Liver (tissue), 9 donors: ENCODE results near the gene GPD2. TPM values are rescaled to one million over a fixed set of nuclear protein-coding genes. Genes with fewer than 3 reads are reported as not detected.

Experiments used
- DNase-seq: peaks from one replicate; pipeline ENCODE4 v3.0.0-alpha.2; 2017; ENCODE audit warnings: low spot score
- H3K27ac ChIP-seq, 2 donors: one replicate each; pipeline ENCODE4 v1.7.0; 2013; ENCODE audit warnings: inconsistent platforms in 2 of 2, low read length in 2 of 2, control low read depth in 1 of 2, low read depth in 1 of 2, mild to moderate bottlenecking in 1 of 2
- H3K27me3 ChIP-seq, 4 donors: one replicate each; pipeline versions ENCODE4 v1.6.1 to v1.7.0; 2013; ENCODE audit warnings: low read length in 3 of 4, inconsistent platforms in 1 of 4, mild to moderate bottlenecking in 1 of 4, moderate library complexity in 1 of 4; ENCODE audit not compliant: control insufficient read depth in 4 of 4, insufficient read depth in 4 of 4
- H3K36me3 ChIP-seq, 4 donors: one replicate each; pipeline versions ENCODE4 v1.6.1 to v1.7.0; 2013; ENCODE audit warnings: low read length in 3 of 4, mild to moderate bottlenecking in 3 of 4, low read depth in 1 of 4, moderate library complexity in 1 of 4; ENCODE audit not compliant: control insufficient read depth in 4 of 4, insufficient read depth in 3 of 4
- H3K4me1 ChIP-seq, 4 donors: one replicate each; pipeline versions ENCODE4 v1.6.1 to v1.7.0; 2013; ENCODE audit warnings: low read length in 3 of 4, mild to moderate bottlenecking in 3 of 4, moderate library complexity in 1 of 4; ENCODE audit not compliant: control insufficient read depth in 4 of 4, insufficient read depth in 4 of 4
- H3K4me3 ChIP-seq, 3 donors: one replicate each; pipeline versions ENCODE4 v1.6.1 to v1.7.0; 2013; ENCODE audit warnings: low read length in 3 of 3, control low read depth in 1 of 3, low read depth in 1 of 3, mild to moderate bottlenecking in 1 of 3
- H3K9ac ChIP-seq, 2 donors: one replicate each; pipeline ENCODE4 v1.7.0; 2013; ENCODE audit warnings: low read length in 2 of 2, mild to moderate bottlenecking in 2 of 2, moderate library complexity in 2 of 2, control low read depth in 1 of 2, low read depth in 1 of 2
- H3K9me3 ChIP-seq, 4 donors: one replicate each; pipeline versions ENCODE4 v1.6.1 to v1.7.0; 2013; ENCODE audit warnings: low read length in 3 of 4; ENCODE audit not compliant: control insufficient read depth in 4 of 4
- FOXA1 ChIP-seq: IDR thresholded peaks from 2 replicates; pipeline ENCODE4 v1.6.1; 2016; ENCODE audit warnings: antibody characterized with exemption
- FOXA2 ChIP-seq: IDR thresholded peaks from 2 replicates; pipeline ENCODE4 v1.6.1; 2016; ENCODE audit warnings: antibody characterized with exemption
- HNF4A ChIP-seq, 2 donors: conservative IDR thresholded peaks; 2 replicates each; pipeline ENCODE4 v1.6.1; 2016; ENCODE audit warnings: antibody characterized with exemption in 2 of 2, mild to moderate bottlenecking in 2 of 2
- HNF4G ChIP-seq: IDR thresholded peaks from 2 replicates; pipeline ENCODE4 v1.6.1; 2016; ENCODE audit warnings: antibody characterized with exemption
- JUND ChIP-seq, 2 donors: IDR thresholded peaks; 2 replicates each; pipeline ENCODE4 v1.6.1; 2016; ENCODE audit warnings: antibody characterized with exemption in 2 of 2
- NR2F2 ChIP-seq: IDR thresholded peaks from 2 replicates; pipeline ENCODE4 v1.6.1; 2016; ENCODE audit warnings: antibody characterized with exemption
- RAD21 ChIP-seq, 2 donors: IDR thresholded peaks; 2 replicates each; pipeline ENCODE4 v1.6.1; 2016; ENCODE audit warnings: antibody characterized with exemption in 2 of 2, mild to moderate bottlenecking in 2 of 2
- RXRA ChIP-seq, 2 donors: IDR thresholded peaks; 2 replicates each; pipeline ENCODE4 v1.6.1; 2017 to 2018; ENCODE audit warnings: antibody characterized with exemption in 2 of 2, mild to moderate bottlenecking in 1 of 2
- SP1 ChIP-seq: IDR thresholded peaks from 2 replicates; pipeline ENCODE4 v1.6.1; 2018; ENCODE audit warnings: antibody characterized with exemption, mild to moderate bottlenecking
- TAF1 ChIP-seq: conservative IDR thresholded peaks from 2 replicates; pipeline ENCODE4 v1.6.1; 2016; ENCODE audit warnings: antibody characterized with exemption, mild to moderate bottlenecking
- YY1 ChIP-seq: IDR thresholded peaks from 2 replicates; pipeline ENCODE4 v1.6.1; 2016; ENCODE audit warnings: antibody characterized with exemption, mild to moderate bottlenecking
- WGBS: extraction: QIAGEN DNeasy Blood & Tissue Kit; methylation state at CpG from one replicate; pipeline ENCODE4 v1.1.7; 2013; 5-methylcytosine and 5-hydroxymethylcytosine counted together
- polyA plus RNA-seq, 2 donors: library from polyadenylated mRNA; stranded (reverse) in 1 of 2; unstranded in 1 of 2; fragments of 200-250 nt in 1 of 2; fragments of >200 nt in 1 of 2; fragmentation: Nextera tagmentation in 1 of 2; extraction: Ambion mirVana in 1 of 2; gene quantifications; one replicate each; pipeline versions ENCODE4 v1.2.1 to v1.2.3, GENCODE V29; 2013 to 2015
- total RNA-seq, 2 donors: library from RNA; depleted of rRNA; stranded (reverse); fragments of >200 nt; gene quantifications; one replicate each; pipeline ENCODE4 v1.2.3, GENCODE V29; 2014
- TF ChIP-seq, protein P1 (sequence below): IDR thresholded peaks from 2 replicates; pipeline ENCODE4 v1.6.1; 2016; ENCODE audit warnings: antibody characterized with exemption
- TF ChIP-seq, protein P2 (sequence below): IDR thresholded peaks from 2 replicates; pipeline ENCODE4 v1.6.1; 2016; ENCODE audit warnings: antibody characterized with exemption, mild to moderate bottlenecking
- TF ChIP-seq, protein P3 (sequence below): IDR thresholded peaks from 2 replicates; pipeline ENCODE4 v1.6.1; 2016; ENCODE audit warnings: antibody characterized with exemption
- TF ChIP-seq, protein P4 (sequence below): IDR thresholded peaks from 2 replicates; pipeline ENCODE4 v1.6.1; 2016; ENCODE audit warnings: antibody characterized with exemption
- donor health status: healthy.
- donor health status: healthy.
- donor health status: healthy.
- donor health status: healthy.
- donor health status: healthy.

The GPD2 gene
- total and polyA plus RNA-seq, 4 donors = 1.4 to 14.3 (median 6.1) TPM

DNA sequence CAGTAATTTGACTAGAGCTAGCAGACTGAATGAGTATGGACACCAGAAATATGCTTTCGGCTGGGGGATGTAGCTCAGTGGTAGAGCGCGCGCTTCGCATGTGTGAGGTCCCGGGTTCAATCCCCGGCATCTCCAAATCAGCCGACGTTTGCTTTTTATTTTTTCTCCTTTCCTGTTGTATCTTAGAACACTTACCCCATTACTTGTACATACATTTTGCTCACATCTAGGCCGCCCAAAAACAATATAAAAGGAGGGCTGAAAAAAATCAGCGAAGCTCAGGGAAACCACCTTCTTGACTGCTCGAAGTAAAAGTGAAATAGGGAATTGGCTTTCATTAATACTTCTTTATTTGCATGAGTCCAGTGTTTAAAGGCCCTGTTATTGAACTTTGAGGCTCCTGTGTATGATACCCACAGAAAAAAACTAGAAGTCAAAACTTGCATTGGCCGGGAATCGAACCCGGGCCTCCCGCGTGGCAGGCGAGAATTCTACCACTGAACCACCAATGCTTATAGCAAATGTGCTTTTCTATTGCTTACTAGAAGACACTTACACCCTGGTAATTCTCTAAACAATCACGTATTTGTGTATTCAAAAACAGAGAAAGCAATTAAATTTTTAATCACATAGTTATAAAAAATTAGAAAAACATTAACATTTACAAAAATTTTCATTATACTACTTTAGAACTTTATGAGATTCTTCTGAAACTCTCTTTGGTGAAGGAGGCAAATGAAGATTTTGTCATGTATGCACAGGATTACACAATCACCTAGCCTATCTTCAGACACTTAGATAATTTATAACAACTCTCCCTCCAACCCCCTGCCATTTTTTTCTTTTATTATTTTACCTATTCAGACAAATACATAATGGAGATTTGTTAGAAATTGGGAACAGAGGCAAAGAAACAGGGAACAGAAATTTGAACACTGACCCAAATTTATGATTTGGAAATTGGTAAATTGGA is 35.2 kb upstream of the GPD2 start (continued):
- TF ChIP-seq, protein P1, sequence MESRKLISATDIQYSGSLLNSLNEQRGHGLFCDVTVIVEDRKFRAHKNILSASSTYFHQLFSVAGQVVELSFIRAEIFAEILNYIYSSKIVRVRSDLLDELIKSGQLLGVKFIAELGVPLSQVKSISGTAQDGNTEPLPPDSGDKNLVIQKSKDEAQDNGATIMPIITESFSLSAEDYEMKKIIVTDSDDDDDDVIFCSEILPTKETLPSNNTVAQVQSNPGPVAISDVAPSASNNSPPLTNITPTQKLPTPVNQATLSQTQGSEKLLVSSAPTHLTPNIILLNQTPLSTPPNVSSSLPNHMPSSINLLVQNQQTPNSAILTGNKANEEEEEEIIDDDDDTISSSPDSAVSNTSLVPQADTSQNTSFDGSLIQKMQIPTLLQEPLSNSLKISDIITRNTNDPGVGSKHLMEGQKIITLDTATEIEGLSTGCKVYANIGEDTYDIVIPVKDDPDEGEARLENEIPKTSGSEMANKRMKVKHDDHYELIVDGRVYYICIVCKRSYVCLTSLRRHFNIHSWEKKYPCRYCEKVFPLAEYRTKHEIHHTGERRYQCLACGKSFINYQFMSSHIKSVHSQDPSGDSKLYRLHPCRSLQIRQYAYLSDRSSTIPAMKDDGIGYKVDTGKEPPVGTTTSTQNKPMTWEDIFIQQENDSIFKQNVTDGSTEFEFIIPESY = peak; percentile 12
- TF ChIP-seq, protein P2, sequence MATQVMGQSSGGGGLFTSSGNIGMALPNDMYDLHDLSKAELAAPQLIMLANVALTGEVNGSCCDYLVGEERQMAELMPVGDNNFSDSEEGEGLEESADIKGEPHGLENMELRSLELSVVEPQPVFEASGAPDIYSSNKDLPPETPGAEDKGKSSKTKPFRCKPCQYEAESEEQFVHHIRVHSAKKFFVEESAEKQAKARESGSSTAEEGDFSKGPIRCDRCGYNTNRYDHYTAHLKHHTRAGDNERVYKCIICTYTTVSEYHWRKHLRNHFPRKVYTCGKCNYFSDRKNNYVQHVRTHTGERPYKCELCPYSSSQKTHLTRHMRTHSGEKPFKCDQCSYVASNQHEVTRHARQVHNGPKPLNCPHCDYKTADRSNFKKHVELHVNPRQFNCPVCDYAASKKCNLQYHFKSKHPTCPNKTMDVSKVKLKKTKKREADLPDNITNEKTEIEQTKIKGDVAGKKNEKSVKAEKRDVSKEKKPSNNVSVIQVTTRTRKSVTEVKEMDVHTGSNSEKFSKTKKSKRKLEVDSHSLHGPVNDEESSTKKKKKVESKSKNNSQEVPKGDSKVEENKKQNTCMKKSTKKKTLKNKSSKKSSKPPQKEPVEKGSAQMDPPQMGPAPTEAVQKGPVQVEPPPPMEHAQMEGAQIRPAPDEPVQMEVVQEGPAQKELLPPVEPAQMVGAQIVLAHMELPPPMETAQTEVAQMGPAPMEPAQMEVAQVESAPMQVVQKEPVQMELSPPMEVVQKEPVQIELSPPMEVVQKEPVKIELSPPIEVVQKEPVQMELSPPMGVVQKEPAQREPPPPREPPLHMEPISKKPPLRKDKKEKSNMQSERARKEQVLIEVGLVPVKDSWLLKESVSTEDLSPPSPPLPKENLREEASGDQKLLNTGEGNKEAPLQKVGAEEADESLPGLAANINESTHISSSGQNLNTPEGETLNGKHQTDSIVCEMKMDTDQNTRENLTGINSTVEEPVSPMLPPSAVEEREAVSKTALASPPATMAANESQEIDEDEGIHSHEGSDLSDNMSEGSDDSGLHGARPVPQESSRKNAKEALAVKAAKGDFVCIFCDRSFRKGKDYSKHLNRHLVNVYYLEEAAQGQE = no peak
- TF ChIP-seq NR2F2 (peak; percentile 33), TAF1 (no peak), HNF4A (conservative IDR thresholded peaks at IDR 0.05) (peak; percentile 46 to 63), RXRA (IDR thresholded peaks at IDR 0.05) (peak; percentile 22 to 45), JUND (IDR thresholded peaks at IDR 0.05) (peak; percentile 26 to 45)

DNA sequence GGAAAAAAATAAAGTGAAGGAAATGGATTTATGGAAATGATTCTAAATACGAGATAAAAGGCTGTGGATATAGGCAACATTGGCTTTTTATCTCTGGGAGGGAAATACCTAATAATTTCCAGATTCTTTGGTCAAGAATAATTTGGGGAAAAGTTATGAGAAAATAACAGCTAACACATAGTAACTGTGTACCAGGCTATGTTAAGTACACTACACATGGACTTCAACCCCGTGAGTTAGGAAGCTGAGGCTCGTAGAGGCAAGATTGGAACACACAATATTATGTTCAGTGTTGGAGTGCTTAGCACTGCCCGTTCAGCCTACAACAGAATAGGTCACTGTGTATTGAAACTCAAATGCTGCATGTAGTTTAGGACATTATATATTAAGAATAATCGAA is 34.3 kb upstream of the GPD2 start:
- no peak overlapping the region for H3K27ac ChIP-seq
- TF ChIP-seq FOXA1 (no peak), HNF4G (no peak), SP1 (peak; percentile 70), HNF4A (conservative IDR thresholded peaks at IDR 0.05) (peak; percentile 47 to 67)
- H3K4me1 ChIP-seq = peaks cover 10 to 38% (median 17%) of the 10 kb centered on the region in 4 donors
- no peak overlapping the region for H3K9ac ChIP-seq
- no peak overlapping the region for H3K4me3 ChIP-seq
- no peaks in the 10 kb centered on the region for H3K27me3 ChIP-seq
- 49% methylated on average over 5 of the region's 5 CpGs for WGBS
- no peak for DNase-seq
- H3K9me3 ChIP-seq = no peaks in the 10 kb centered on the region
- no peaks in the 10 kb centered on the region for H3K36me3 ChIP-seq

DNA sequence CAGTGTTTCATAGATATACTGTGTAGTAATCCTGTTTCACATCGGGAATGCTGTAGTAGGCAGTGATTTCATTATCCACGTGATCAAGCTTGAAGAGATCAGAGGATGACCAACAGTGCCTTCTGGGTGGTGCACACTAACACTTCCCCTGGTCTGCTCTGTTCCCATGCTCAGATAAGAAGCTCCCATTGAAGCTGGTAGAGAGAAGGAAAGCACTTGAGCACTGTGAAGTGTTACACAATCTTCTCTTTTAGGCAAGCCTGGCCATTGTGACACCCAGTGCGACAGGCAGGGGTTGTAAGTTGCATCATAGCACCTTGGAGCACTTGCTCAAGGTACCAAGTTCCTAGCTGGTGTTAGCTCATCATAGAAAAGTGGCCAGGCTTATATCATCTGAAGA is 30.6 kb upstream of the GPD2 start:
- Histone ChIP-seq H3K27ac (no peak overlapping the region), H3K4me3 (peak overlapping the region in 1 of 3 donors; percentile 34), H3K36me3 (no peaks in the 10 kb centered on the region), H3K9ac (no peak overlapping the region), H3K27me3 (no peaks in the 10 kb centered on the region), H3K9me3 (no peaks in the 10 kb centered on the region), H3K4me1 (peaks cover 1 to 14% (median 3%) of the 10 kb centered on the region in 4 donors)
- 32% methylated on average over 3 of the region's 3 CpGs for WGBS
- TF ChIP-seq JUND (IDR thresholded peaks at IDR 0.05) = peak; percentile 50 to 62
- TF ChIP-seq, protein P3, sequence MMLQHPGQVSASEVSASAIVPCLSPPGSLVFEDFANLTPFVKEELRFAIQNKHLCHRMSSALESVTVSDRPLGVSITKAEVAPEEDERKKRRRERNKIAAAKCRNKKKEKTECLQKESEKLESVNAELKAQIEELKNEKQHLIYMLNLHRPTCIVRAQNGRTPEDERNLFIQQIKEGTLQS = peak; percentile 82
- peak; percentile 13 to 38 for TF ChIP-seq RAD21 (IDR thresholded peaks at IDR 0.05)
- TF ChIP-seq, protein P2 = no peak
- peak; percentile 9 for TF ChIP-seq FOXA2
- no peak for TF ChIP-seq SP1
- TF ChIP-seq, protein P4, sequence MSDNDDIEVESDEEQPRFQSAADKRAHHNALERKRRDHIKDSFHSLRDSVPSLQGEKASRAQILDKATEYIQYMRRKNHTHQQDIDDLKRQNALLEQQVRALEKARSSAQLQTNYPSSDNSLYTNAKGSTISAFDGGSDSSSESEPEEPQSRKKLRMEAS = peak; percentile 30
- TF ChIP-seq YY1 = peak; percentile 59
- peak; percentile 7 for TF ChIP-seq HNF4G
- TF ChIP-seq HNF4A (conservative IDR thresholded peaks at IDR 0.05) = peak; percentile 64 to 69
- no peak for TF ChIP-seq FOXA1
- TF ChIP-seq, protein P1 = no peak
- TF ChIP-seq TAF1 = no peak
- peak; percentile 43 to 51 for TF ChIP-seq RXRA (IDR thresholded peaks at IDR 0.05)
- no peak for DNase-seq
